ENCODE measurements around the gene ARL6IP1.

DNA sequence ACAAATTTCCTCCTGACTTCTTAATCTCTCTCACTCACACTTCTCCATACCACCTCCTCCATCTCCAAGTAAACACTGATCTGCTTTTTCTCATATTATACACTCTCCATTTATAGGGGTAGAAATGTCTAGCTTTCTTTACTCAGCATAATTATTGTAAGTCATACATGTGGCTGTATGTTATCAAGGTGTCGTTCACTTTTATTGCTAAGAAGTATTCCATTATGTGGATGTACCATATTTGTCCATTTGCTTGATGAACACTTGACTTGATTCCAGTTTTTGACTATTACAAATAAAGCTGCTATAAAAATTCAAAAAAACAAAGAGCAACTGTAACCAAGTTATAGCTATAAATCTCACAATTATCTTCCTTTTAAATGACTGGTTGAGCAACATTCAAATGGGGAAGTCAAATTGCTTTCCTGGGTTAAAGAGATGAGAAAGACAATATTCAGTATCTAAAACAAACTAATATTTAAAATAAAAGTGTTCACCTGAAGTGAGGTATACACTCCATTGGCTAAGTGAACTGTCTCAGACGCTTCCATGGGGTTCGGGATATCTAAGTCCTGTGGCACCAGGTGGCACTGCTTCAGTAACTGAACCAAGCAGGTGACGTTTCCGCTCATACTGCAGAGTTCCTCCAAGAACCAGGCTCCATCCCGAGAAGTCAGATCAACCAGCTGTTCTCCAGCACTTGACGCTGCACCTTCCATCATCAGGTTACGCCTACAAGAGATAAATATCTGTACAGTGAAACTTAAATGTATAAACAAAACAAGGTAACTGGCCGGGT, 32.6 kb upstream of the ARL6IP1 start:
- TF ChIP-seq, protein P1, sequence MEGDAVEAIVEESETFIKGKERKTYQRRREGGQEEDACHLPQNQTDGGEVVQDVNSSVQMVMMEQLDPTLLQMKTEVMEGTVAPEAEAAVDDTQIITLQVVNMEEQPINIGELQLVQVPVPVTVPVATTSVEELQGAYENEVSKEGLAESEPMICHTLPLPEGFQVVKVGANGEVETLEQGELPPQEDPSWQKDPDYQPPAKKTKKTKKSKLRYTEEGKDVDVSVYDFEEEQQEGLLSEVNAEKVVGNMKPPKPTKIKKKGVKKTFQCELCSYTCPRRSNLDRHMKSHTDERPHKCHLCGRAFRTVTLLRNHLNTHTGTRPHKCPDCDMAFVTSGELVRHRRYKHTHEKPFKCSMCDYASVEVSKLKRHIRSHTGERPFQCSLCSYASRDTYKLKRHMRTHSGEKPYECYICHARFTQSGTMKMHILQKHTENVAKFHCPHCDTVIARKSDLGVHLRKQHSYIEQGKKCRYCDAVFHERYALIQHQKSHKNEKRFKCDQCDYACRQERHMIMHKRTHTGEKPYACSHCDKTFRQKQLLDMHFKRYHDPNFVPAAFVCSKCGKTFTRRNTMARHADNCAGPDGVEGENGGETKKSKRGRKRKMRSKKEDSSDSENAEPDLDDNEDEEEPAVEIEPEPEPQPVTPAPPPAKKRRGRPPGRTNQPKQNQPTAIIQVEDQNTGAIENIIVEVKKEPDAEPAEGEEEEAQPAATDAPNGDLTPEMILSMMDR (IDR thresholded peaks at IDR 0.05): no peak
- TF ChIP-seq EP300 (IDR thresholded peaks at IDR 0.05): no peak
- no peak for TF ChIP-seq POLR2A (IDR thresholded peaks at IDR 0.05)

Data from upper lobe of left lung (tissue), 4 donors.